ENCODE data around the gene PNRC2. TPM values are rescaled to one million over a fixed set of nuclear protein-coding genes. Genes with fewer than 3 reads are reported as not detected.

PNRC2 gene
- 29.3 to 35.6 TPM (median 33.0 TPM) in 5 replicates for total RNA-seq (2022; extraction: Qiagen RNA extraction)

GRCh38 chr1:23959461-23960290 lies at the start of gene PNRC2:
Gene PNRC2, plus strand, starts transcription at chr1:23959828. Its CDS starts 1,630 bp downstream, at chr1:23961458.

GRCh38 chr1:23913212-23913880 lies 46.3 kb upstream of the PNRC2 start, which contains the start of gene CNR2:
Gene CNR2, minus strand, starts transcription at chr1:23913362. Its CDS starts 37,745 bp downstream, at chr1:23875617.

GRCh38 chr1:23979881-23980727 lies 20.5 kb downstream of the PNRC2 start, which contains the start of gene SRSF10:
Gene SRSF10, minus strand, starts transcription at chr1:23980327. Its CDS starts 72 bp downstream, at chr1:23980255.

Other genes with a start within 250 kb of the PNRC2 start
- gene ELOA, start 216.4 kb upstream of the PNRC2 start, total RNA-seq (2022; extraction: Qiagen RNA extraction) = 26.1 to 31.0 TPM (median 27.8 TPM) in 5 replicates
- 29.8 to 36.1 TPM (median 31.5 TPM) in 5 replicates for gene PITHD1, start 181.4 kb upstream of the PNRC2 start, total RNA-seq (2022; extraction: Qiagen RNA extraction)
- 54.7 to 57.9 TPM (median 55.0 TPM) in 5 replicates for gene LYPLA2, start 168.7 kb upstream of the PNRC2 start, total RNA-seq (2022; extraction: Qiagen RNA extraction)
- 69.6 to 81.9 TPM (median 76.4 TPM) in 5 replicates for gene GALE, start 159.1 kb upstream of the PNRC2 start, total RNA-seq (2022; extraction: Qiagen RNA extraction)
- gene HMGCL, start 134.4 kb upstream of the PNRC2 start, total RNA-seq (2022; extraction: Qiagen RNA extraction) = 12.1 to 14.9 TPM (median 13.5 TPM) in 5 replicates
- 9.4 to 11.7 TPM (median 9.9 TPM) in 5 replicates for gene FUCA1, start 91.5 kb upstream of the PNRC2 start, total RNA-seq (2022; extraction: Qiagen RNA extraction)
- gene CNR2, start 46.5 kb upstream of the PNRC2 start, total RNA-seq (2022; extraction: Qiagen RNA extraction) = not detected in 5 replicates
- gene SRSF10, start 20.5 kb downstream of the PNRC2 start, total RNA-seq (2022; extraction: Qiagen RNA extraction) = 84.9 to 96.1 TPM (median 92.9 TPM) in 5 replicates
- 6.2 to 8.2 TPM (median 6.6 TPM) in 5 replicates for gene MYOM3, start 152.3 kb downstream of the PNRC2 start, total RNA-seq (2022; extraction: Qiagen RNA extraction)
- 6.2 to 7.9 TPM (median 7.2 TPM) in 5 replicates for gene IL22RA1, start 183.3 kb downstream of the PNRC2 start, total RNA-seq (2022; extraction: Qiagen RNA extraction)
- gene IFNLR1, start 227.5 kb downstream of the PNRC2 start, total RNA-seq (2022; extraction: Qiagen RNA extraction) = 0.85 to 1.4 TPM (median 1.1 TPM) in 5 replicates

Data from A549 treated with Mapracorat at 1 μM for 4 hours (cell line).